Heart left ventricle (tissue), 13 donors: ENCODE results near the gene USP13.

ENCODE experiments used
- POLR2A ChIP-seq, 2 donors: fragments of 450-650 bp; IDR thresholded peaks; one replicate each; pipeline ENCODE4 v1.6.1; 2017; ENCODE audit warnings: antibody characterized with exemption in 2 of 2, mild to moderate bottlenecking in 2 of 2, moderate library complexity in 2 of 2
- TF ChIP-seq, protein P1 (sequence below), 12 donors: fragments of 200-600 bp; sonication (generic) in 4 of 12; IDR thresholded peaks; one replicate each; pipeline versions ENCODE4 v1.5.0 to v1.8.0; 2018 to 2022; ENCODE audit warnings: antibody characterized with exemption in 12 of 12, mild to moderate bottlenecking in 5 of 12
- donor health status: ischemic (EF 13 %, LVEDD 7.1; RV severe dilation, severe dysfunction).
- donor health status: DM: no; HTN: yes; CAD: no.
- donor health status: DM: no; HTN: no; CAD: no.
- donor health status: ischemic (EF 25% LVEDD 6.9; RV normal size, moderate dysfunction).
- donor health status: ischemic (EF 25% LVEDD 5.7; RV mildly dilated, moderate dysfunction).
- donor health status: ischemic (EF 35%, LVEDD 5.7; RV mildly dilated, moderate dysfunction).
- donor health status: nonischemic (EF 11% LVEDD 7.7; RV severe dilation, severe dysfunction).
- donor health status: DM: yes; HTN: yes; CAD: no.
- donor health status: PGD.
- donor health status: ischemic (EF 29% LVEDD 5.4; RV normal size, mild dysfunction).
- donor health status: nonischemic (EF 23%, LVEDD 6.1; RV moderate dilation, normal function).

- TF ChIP-seq, protein P1, sequence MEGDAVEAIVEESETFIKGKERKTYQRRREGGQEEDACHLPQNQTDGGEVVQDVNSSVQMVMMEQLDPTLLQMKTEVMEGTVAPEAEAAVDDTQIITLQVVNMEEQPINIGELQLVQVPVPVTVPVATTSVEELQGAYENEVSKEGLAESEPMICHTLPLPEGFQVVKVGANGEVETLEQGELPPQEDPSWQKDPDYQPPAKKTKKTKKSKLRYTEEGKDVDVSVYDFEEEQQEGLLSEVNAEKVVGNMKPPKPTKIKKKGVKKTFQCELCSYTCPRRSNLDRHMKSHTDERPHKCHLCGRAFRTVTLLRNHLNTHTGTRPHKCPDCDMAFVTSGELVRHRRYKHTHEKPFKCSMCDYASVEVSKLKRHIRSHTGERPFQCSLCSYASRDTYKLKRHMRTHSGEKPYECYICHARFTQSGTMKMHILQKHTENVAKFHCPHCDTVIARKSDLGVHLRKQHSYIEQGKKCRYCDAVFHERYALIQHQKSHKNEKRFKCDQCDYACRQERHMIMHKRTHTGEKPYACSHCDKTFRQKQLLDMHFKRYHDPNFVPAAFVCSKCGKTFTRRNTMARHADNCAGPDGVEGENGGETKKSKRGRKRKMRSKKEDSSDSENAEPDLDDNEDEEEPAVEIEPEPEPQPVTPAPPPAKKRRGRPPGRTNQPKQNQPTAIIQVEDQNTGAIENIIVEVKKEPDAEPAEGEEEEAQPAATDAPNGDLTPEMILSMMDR (IDR thresholded peaks at IDR 0.05), result no peak
- no peak for TF ChIP-seq POLR2A (IDR thresholded peaks at IDR 0.05)
Observed at GRCh38 chr3:179837374-179837773, 184.5 kb downstream of the USP13 start.
